ENCODE results near the gene CCDC91. TPM values are rescaled to one million over a fixed set of nuclear protein-coding genes. Genes with fewer than 3 reads are reported as not detected.

CCDC91 gene
- total RNA-seq, 4 donors from 2014 or later: 7.2 to 37.6 (median 22.7) TPM

GRCh38 chr12:28479683-28480082 lies 289.4 kb downstream of the CCDC91 start:
- Histone ChIP-seq H3K27me3 (no peaks in the 10 kb centered on the region), H3K4me3 (no peak overlapping the region), H3K27ac (no peak overlapping the region), H3K9me3 (no peaks in the 10 kb centered on the region), H3K36me3 (no peaks in the 10 kb centered on the region), H3K4me1 (no peaks in the 10 kb centered on the region)
- WGBS, 2 donors: 89 to 90% methylated on average over 1 of the region's 1 CpG
- TF ChIP-seq CTCF (IDR thresholded peaks at IDR 0.05) (no peak), POLR2A (IDR thresholded peaks at IDR 0.05) (no peak)
- intact Hi-C loops (cut with DNase I): no loop called here
- DNase-seq: no peak

GRCh38 chr12:28484156-28484555 lies 293.9 kb downstream of the CCDC91 start:
- TF ChIP-seq POLR2A (IDR thresholded peaks at IDR 0.05) (no peak), CTCF (IDR thresholded peaks at IDR 0.05) (no peak)
- no peaks in the 10 kb centered on the region for H3K4me1 ChIP-seq
- WGBS, 2 donors: 91 to 93% methylated on average over 1 of the region's 1 CpG
- H3K9me3 ChIP-seq: no peaks in the 10 kb centered on the region
- H3K27me3 ChIP-seq: no peaks in the 10 kb centered on the region
- no peak for DNase-seq
- no peak overlapping the region for H3K27ac ChIP-seq
- H3K36me3 ChIP-seq: peaks cover 0 to 8% (median 0%) of the 10 kb centered on the region in 3 donors
- no peak overlapping the region for H3K4me3 ChIP-seq
- intact Hi-C loops (cut with DNase I): no loop called here

GRCh38 chr12:28486521-28486920 lies 296.3 kb downstream of the CCDC91 start:
- H3K9me3 ChIP-seq: no peaks in the 10 kb centered on the region
- intact Hi-C loops (cut with DNase I): no loop called here
- H3K27me3 ChIP-seq: no peaks in the 10 kb centered on the region
- H3K4me1 ChIP-seq: no peaks in the 10 kb centered on the region
- TF ChIP-seq CTCF (IDR thresholded peaks at IDR 0.05) (no peak), POLR2A (IDR thresholded peaks at IDR 0.05) (no peak)
- H3K36me3 ChIP-seq: peaks cover 0 to 8% (median 0%) of the 10 kb centered on the region in 3 donors
- WGBS, 2 donors: 48 to 68% methylated on average over 1 of the region's 1 CpG
- H3K4me3 ChIP-seq: no peak overlapping the region
- DNase-seq: no peak
- no peak overlapping the region for H3K27ac ChIP-seq

- Histone ChIP-seq H3K27me3 (no peaks in the 10 kb centered on the region), H3K4me3 (no peak overlapping the region), H3K4me1 (no peaks in the 10 kb centered on the region), H3K9me3 (no peaks in the 10 kb centered on the region), H3K36me3 (peaks cover 0 to 8% (median 0%) of the 10 kb centered on the region in 3 donors), H3K27ac (no peak overlapping the region)
- intact Hi-C loops (cut with DNase I): no loop called here
- 59 to 60% methylated on average over 2 of the region's 2 CpGs for WGBS, 2 donors
- no peak for DNase-seq
- TF ChIP-seq CTCF (IDR thresholded peaks at IDR 0.05): no peak
- TF ChIP-seq POLR2A (IDR thresholded peaks at IDR 0.05): no peak
Measured at GRCh38 chr12:28489246-28489645, 299.0 kb downstream of the CCDC91 start.

- Histone ChIP-seq H3K4me3 (no peak overlapping the region), H3K4me1 (peaks cover 0 to 17% (median 4%) of the 10 kb centered on the region in 3 donors), H3K27ac (peak overlapping the region in 2 of 4 donors; percentile 21 to 52), H3K9me3 (no peaks in the 10 kb centered on the region), H3K36me3 (no peaks in the 10 kb centered on the region), H3K27me3 (no peaks in the 10 kb centered on the region)
- no peak for TF ChIP-seq CTCF (IDR thresholded peaks at IDR 0.05)
- TF ChIP-seq POLR2A (IDR thresholded peaks at IDR 0.05): no peak
- intact Hi-C loops (cut with DNase I): no loop called here
- DNase-seq: no peak
Measured at GRCh38 chr12:28497889-28498411, 307.7 kb downstream of the CCDC91 start.
